DMS53 treated with DMSO at 0.1 percent for 48 hours (cell line): ENCODE data around the gene MISP3.

ENCODE experiments used
- DNase-seq: peaks from one replicate; lab custom pipeline; 2025; ENCODE audit not compliant: unreplicated experiment; lab: John Stamatoyannopoulos, UW

Gene MISP3

DNA sequence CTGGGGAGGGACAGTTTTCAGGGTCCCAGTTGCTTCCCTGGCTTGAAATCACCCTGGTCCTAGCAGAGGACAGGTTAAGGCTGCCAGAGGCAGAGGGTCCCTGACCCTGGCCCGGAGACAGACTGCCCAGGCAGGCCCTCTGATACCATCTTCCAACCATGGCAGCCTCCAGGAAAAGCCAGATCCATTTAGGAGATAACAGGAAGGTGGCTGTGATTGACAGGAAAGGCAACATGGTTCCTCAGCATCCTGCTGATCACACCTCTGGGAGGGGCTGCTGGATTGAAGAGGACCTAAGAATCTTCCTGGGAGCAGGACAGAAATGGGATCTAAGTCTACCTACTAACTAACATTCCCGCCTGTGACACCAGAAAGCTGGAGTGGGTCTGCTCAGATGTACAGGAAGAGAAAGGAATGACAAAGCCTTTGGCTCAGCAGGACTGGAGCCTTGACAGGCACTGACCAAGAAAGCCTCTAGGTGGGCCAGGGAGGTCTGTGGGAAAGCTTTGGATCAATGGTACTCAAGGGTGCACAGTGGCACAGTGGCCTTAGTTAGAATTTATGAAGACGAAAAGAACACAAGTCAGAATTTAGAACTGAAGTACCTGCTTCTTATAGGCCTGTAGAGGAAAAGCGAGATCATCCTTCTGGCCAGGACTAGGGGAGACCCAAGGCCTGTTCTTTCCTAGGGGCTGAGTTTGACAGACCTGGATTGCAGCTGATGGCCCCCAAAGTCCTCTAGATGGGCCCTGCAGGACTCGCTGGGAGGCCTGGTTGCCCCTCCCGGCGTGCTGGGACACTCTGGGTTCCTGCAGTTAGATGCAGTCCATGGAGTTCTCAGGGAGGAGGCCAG is 47.3 kb downstream of the MISP3 start:
- no peak for DNase-seq

GRCh38 chr19:14120497-14120780 is 47.9 kb downstream of the MISP3 start:
- no peak for DNase-seq

DNA sequence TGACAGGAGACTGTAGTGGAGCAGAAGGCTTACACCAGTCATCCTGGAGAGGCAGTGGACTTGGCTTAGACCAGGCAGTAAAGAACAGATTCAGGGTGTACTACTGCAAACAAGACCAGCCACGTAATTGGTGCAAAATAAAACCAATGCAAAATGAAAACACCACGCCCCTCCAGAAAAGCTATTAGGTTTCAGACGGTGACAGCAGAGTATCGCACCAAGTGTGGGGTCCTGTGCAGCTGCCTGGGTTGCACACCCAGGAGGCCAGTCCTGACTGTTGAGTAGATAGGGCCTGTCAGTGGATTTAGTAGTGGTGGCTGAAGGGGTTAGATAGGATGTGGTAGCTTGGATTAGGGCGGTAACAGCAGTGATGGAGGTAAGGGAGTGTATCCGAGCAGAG is 50.3 kb downstream of the MISP3 start:
- DNase-seq = no peak
